Measurements from ENCODE around the gene SIX2. TPM values are rescaled to one million over a fixed set of nuclear protein-coding genes. Genes with fewer than 3 reads are reported as not detected.

SIX2 gene
- total RNA-seq, 1 donor from 2014 or later: not detected

- no peaks in the 10 kb centered on the region for H3K36me3 ChIP-seq
- no peaks in the 10 kb centered on the region for H3K9me3 Mint-ChIP-seq
- no peak overlapping the region for H3K27ac Mint-ChIP-seq
- H3K4me3 ChIP-seq: no peak overlapping the region
- TF ChIP-seq CTCF (IDR thresholded peaks at IDR 0.05) (no peak), EZH2 (IDR thresholded peaks at IDR 0.05) (no peak), EZH2phosphoT487 (IDR thresholded peaks at IDR 0.05) (no peak)
- no peak for DNase-seq (ENCODE audit: low spot score)
- peaks cover 33% of the 10 kb centered on the region for H3F3A ChIP-seq (ENCODE audit: low read depth)
- H3K4me1 Mint-ChIP-seq: peaks cover 37% of the 10 kb centered on the region
- H2AFZ ChIP-seq (replicated peaks): no peak overlapping the region
- H3K27ac ChIP-seq: no peak overlapping the region
- no peaks in the 10 kb centered on the region for H3K9me3 ChIP-seq (ENCODE audit: low read depth)
- peaks cover 8% of the 10 kb centered on the region for H4K20me1 ChIP-seq (ENCODE audit: low read depth)
- H3K36me3 Mint-ChIP-seq: no peaks in the 10 kb centered on the region
- no peak overlapping the region for H3K4me2 ChIP-seq
- H3K27me3 ChIP-seq: peaks cover 40% of the 10 kb centered on the region
- no peak overlapping the region for H3K4me3 Mint-ChIP-seq
- peaks cover 31% of the 10 kb centered on the region for H3K27me3 Mint-ChIP-seq (ENCODE audit: insufficient read depth, low read depth)
- no peaks in the 10 kb centered on the region for H3K79me2 ChIP-seq (ENCODE audit: low read depth)
- H3K9ac ChIP-seq: no peak overlapping the region
- peaks cover 37% of the 10 kb centered on the region for H3K4me1 ChIP-seq
These were observed 51.5 kb downstream of the SIX2 start for GRCh38 chr2:44957656-44958327.

GRCh38 chr2:44956843-44957242, 52.4 kb downstream of the SIX2 start:
- Histone ChIP-seq H2AFZ (replicated peaks) (no peak overlapping the region), H3K4me2 (no peak overlapping the region), H3K27me3 (peaks cover 44% of the 10 kb centered on the region), H4K20me1 (ENCODE audit: low read depth) (peaks cover 10% of the 10 kb centered on the region), H3K4me1 (peaks cover 44% of the 10 kb centered on the region), H3K4me3 (no peak overlapping the region), H3K9ac (no peak overlapping the region), H3K9me3 (ENCODE audit: low read depth) (no peaks in the 10 kb centered on the region), H3F3A (ENCODE audit: low read depth) (peaks cover 41% of the 10 kb centered on the region), H3K79me2 (ENCODE audit: low read depth) (no peaks in the 10 kb centered on the region), H3K27ac (no peak overlapping the region), H3K36me3 (no peaks in the 10 kb centered on the region)
- TF ChIP-seq EZH2 (IDR thresholded peaks at IDR 0.05) (no peak), EZH2phosphoT487 (IDR thresholded peaks at IDR 0.05) (no peak), CTCF (IDR thresholded peaks at IDR 0.05) (no peak)
- Mint-ChIP-seq H3K27ac (no peak overlapping the region), H3K9me3 (no peaks in the 10 kb centered on the region), H3K4me1 (peaks cover 39% of the 10 kb centered on the region), H3K36me3 (no peaks in the 10 kb centered on the region), H3K27me3 (ENCODE audit: insufficient read depth, low read depth) (peaks cover 36% of the 10 kb centered on the region), H3K4me3 (peak overlapping the region; percentile 16)
- no peak for DNase-seq (ENCODE audit: low spot score)

GRCh38 chr2:44955593-44956392, 53.5 kb downstream of the SIX2 start:
- peak overlapping the region; percentile 45 for H3K4me3 ChIP-seq
- Mint-ChIP-seq H3K4me1 (peaks cover 46% of the 10 kb centered on the region), H3K4me3 (peak overlapping the region; percentile 84), H3K27ac (no peak overlapping the region), H3K27me3 (ENCODE audit: insufficient read depth, low read depth) (peaks cover 39% of the 10 kb centered on the region), H3K9me3 (no peaks in the 10 kb centered on the region), H3K36me3 (no peaks in the 10 kb centered on the region)
- peaks cover 3% of the 10 kb centered on the region for H3K79me2 ChIP-seq (ENCODE audit: low read depth)
- DNase-seq (ENCODE audit: low spot score): peak; percentile 94
- H3K27me3 ChIP-seq: peaks cover 54% of the 10 kb centered on the region
- peaks cover 52% of the 10 kb centered on the region for H3F3A ChIP-seq (ENCODE audit: low read depth)
- TF ChIP-seq EZH2 (IDR thresholded peaks at IDR 0.05): peak; percentile 4
- TF ChIP-seq CTCF (IDR thresholded peaks at IDR 0.05): peak; percentile 75
- TF ChIP-seq EZH2phosphoT487 (IDR thresholded peaks at IDR 0.05): no peak
- H3K4me1 ChIP-seq: peaks cover 55% of the 10 kb centered on the region
- H3K9ac ChIP-seq: no peak overlapping the region
- peaks cover 16% of the 10 kb centered on the region for H4K20me1 ChIP-seq (ENCODE audit: low read depth)
- H2AFZ ChIP-seq (replicated peaks): no peak overlapping the region
- peak overlapping the region; percentile 89 for H3K4me2 ChIP-seq
- H3K36me3 ChIP-seq: no peaks in the 10 kb centered on the region
- H3K9me3 ChIP-seq (ENCODE audit: low read depth): no peaks in the 10 kb centered on the region
- H3K27ac ChIP-seq: no peak overlapping the region

Other genes starting within 250 kb of the SIX2 start
- gene SIX3, start 67.8 kb downstream of the SIX2 start, total RNA-seq (ENCODE audit: low replicate concordance): 14.5 and 28.8 TPM in 2 replicates

Measured in neural progenitor cell (in vitro differentiated cells).